Posterior cingulate gyrus (tissue), 11 donors: ENCODE data around the gene KRT84.

Experiments used
- DNase-seq, 10 donors: peaks; one replicate each; pipeline versions ENCODE4 v3.0.0 to v3.0.0-alpha.2; 2020 to 2021; ENCODE audit warnings: mixed read lengths in 3 of 10
- intact Hi-C: fragments of 100-400 bp; cut with DNase I; formaldehyde crosslinking; loops from one replicate; pipeline ENCODE4 v1.15.1; 2023

Gene KRT84

GRCh38 chr12:52327830-52328500 lies 57.5 kb downstream of the KRT84 start:
- DNase-seq = no peak
- intact Hi-C loops = loop anchor here (1.0 kb wide), 1 partner anchor 172 kb away; no protein-coding TSS in a partner anchor
